Measurements from ENCODE around the gene SH3GLB1. TPM values are rescaled to one million over a fixed set of nuclear protein-coding genes. Genes with fewer than 3 reads are reported as not detected.

The SH3GLB1 gene
- total RNA-seq, 1 donor from 2014 or later: 107 TPM

DNA sequence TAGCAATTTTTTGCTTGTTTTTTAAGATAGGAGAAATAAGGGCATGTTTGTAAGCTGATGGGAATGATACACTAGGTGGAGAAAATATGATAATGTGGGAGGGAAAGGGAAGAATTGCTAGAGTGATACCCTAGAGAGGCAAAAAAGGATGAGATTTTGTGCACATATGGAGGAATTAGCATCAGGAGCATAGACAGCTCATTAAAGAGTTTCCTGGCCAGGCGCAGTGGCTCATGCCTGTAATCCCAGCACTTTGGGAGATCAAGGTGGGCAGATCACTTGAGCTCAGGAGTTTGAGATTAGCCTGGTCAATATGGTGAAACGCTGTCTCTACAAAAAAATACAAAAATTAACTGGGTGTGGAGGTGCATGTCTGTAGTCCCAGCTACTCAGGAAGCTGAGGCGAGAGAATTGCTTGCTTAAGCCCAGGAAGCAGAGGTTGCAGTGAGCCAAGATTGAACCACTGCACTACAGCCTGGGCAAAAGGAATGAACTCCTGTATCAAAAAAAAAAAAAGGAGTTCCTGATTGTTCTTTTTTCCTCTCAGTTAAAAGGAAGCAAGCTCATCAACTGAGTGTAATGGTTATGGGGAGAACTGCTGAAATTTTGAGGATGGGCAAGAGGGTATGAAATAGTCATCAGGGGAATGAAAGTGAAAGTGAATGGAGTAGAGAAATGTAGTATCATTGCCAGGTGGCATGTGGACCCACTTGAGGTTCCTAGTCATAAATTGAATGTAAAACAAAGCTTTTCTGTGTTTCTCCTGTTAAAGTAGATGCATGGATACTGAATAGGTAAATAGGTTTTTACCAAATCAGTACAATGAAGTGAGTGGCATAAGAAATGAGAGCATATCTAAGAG, 35.5 kb downstream of the SH3GLB1 start:
- no peak for DNase-seq

DNA sequence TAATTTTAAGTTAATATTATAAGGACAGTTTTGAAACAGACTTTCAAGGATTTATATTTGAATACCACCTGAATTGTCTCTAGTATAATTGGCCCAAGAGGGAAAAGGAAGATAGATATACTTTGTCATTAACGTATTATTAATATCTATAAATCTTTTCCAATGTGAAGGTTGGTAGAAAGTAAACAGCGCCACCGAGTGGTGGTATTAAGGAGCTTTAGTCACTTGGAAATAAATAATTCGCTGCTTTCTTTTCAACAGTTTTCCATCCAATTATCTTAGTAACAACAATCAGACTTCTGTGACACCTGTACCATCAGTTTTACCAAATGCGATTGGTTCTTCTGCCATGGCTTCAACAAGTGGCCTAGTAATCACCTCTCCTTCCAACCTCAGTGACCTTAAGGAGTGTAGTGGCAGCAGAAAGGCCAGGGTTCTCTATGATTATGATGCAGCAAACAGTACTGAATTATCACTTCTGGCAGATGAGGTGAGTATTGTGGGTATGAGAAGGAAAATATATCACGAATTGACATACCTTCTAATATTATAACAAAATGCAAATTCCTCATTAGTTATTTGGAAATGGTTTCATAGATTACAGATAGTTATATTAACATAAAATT, 37.7 kb downstream of the SH3GLB1 start:
- DNase-seq: no peak

DNA sequence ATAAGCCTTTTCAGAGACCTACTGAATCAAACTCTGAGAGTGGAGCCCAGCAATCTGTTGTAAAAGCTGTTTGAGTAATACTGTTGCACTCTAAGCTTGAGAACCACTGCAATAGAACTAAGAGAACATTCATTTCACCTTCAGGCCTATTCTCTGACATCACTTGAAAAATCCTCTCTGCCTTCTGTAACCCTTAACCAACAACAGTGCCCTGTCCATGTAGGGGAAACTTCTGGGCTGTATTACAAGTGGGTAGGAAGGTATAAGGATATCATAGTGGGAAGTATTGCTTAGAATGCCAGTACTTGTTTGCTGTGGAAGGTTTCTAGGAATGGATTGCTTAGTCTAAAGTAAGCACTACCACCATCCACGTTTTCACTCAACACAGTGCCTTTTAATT, 42.9 kb downstream of the SH3GLB1 start:
- no peak for DNase-seq

DNA sequence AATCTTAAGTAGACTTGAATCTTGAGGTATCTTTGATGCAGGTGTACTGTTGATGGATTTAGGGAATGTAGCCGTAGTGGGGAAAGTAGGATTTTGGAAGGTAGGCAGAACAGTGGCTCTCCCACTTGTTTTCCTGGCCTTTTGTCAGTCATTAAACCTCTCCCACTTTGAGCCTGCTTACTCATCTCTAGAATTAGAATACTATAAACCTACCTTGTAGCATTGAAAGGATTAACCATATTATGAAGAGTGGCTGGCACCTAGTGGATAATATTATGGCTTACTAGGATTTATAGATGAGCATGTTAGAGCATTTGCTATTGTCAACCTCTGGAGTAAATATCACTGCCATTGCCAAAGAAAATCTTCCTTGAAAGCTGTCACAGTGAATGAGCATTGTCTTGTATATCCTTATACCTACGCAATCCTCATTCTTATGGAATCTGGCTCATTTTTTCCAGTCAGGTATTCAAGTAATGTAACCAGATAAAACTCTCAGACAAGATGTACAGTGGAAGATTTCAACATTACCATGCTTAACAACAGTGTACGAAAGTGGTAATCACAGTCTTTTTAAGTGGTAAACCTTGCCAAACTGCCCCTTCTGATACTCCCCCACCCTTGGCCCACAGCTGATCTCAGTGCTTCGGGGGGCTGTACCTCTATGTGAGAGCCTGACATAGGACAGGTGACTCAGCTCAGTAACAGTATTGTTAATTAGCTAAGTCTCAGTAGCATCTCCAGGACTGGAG, 44.4 kb downstream of the SH3GLB1 start:
- DNase-seq: no peak

DNA sequence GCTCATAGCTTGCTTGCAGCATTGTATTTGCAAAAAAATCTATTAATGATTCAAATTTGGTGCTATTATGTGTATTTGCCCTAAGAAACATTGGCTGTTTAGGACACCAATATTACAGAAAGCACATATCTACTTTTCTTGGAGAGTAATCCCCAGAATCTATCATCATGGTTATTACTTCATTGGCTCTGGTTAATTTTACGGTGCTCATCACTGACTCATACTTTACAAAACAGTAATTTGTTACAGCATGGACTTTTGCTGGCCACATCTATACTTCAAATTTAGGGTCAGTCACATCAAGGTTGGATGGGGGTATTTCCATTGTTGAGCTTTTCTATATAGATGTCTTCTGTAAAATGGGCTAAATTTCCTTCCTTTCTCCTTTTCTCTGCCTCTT, 45.7 kb downstream of the SH3GLB1 start:
- DNase-seq: no peak

DNA sequence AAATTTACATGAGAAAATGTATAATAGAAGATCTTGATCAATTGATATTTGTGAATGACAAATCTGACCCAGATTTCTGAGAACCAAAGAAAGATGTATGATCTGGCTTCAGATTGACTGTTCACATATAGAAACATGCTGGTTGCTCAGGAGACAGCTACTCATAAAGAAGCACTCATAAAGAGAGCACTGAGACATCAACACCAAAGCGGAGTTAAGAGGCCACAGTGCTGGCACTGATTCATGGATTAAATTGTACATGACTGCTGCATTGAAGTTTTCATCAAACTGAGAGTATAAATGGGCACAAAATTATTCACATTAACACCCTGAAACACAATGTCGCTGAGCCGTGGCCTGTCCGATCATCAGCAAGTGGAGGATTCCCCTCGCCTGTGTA, 46.2 kb downstream of the SH3GLB1 start:
- no peak for DNase-seq

DNA sequence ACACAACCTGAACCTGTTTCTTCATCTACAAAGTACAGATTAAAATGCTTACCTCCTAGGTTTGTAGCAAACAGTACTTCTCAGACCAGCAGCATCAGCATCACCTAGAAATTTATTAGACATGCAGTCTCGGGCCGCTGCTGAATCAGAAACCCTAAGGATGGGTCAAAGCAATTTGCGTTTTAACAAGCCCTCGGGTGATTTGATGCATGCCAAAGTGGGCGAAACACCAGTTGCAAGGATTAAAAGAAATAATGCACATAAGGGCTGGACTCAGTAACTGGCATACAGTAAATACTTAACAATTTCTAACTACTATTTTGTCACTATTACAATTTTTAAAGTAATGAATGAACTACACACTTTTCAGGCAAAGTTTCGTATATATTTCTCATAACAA, 47.5 kb downstream of the SH3GLB1 start:
- DNase-seq: no peak

DNA sequence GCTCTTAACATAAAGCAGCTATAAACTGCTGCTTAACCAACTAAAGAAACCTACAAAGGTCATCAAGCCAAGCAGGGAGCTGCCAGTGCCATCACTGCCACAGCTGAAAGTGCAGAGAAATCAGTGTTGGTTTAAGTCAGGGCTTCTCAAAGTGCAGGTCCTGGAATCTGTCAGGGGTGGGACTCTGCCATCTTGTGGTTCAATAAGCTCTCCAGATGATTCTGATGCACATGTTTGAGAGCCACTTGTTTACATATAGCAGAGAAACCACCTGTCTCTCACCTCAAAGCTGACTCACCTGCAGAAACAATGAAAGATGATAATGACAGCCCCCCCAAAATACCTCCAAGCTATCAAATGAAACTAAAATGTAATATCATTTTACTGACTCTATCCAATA, 49.3 kb downstream of the SH3GLB1 start:
- DNase-seq: no peak

DNA sequence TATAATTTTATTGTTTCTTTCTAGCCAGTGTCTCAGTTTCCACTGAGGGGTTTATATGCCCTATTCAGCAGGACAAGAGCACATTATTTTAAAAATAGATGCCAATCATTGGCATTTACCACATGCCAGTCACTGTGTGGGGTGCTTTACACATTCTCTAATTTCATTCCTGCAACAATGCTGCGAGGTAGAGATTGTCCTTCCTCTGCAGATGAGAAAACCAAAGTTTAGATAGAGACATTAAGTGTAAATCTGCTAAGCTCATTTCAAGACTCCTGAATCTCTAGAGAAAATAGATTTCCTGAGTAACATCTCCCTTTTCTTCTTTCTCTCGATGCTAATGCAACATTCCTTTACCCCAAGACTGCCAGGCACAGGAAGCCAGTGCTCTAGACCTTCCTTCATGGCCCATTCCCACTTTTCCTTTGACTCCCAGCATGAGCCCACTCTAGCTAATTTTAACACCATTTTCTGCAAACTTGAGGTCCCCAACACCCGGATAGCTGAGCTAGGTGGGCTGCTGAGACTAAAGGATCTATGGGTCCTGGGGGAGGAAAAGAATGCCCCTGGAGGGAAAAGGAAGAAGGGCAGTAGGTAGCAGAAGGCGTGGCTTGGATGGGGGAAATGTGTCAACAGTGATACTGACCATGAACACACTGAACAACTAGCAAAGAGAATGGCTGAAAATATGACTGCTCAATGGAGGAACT, 50.0 kb downstream of the SH3GLB1 start:
- DNase-seq: no peak

DNA sequence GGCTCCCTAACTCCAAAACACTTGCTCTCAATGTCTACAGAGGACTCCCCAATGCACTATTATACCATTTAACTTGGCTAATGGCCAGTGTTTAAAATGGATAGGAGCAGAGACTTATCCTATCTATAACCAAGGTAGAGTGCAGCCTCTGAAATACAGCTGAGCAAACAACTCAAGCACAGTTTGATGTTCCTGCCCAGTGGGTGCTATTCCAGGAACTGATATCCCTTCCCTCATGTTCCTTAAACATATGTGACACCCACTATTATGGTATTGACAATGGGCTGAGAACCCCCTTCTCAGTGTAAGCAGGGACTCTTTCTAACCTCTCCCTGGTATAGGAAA, 51.7 kb downstream of the SH3GLB1 start:
- no peak for DNase-seq

DNA sequence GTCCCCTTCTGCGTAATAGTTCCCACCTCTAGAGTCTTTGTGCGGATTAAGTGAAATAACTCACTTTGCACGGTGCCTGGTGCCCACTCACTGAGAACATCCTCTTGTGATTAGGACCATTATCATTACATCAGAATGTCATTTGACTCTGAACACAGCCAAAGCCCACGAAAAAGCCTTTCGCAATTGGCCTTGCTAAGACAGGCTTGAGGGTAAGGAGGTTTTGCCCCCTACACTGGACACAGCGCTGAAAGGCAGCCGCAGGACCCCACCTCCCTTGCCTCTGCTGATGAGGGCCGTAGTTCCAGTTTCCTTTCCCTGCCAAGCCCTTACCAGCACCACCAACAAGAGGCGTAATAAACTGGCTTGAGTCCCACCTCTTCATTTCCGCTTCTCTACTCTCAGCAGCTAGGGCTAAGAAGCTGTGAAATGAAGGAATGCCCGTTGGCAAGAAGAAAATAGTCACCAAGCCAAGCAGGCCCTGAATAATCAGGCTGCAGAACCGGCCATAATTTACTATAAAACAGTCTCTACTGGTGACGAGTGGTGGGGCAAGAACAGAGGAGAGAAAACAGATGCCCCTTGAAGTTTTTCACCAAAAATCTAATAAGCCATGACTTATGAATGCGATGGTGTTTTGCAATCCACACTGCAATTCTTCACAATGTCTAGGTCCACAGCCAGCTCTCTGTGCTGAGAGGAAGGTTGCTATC, 53.1 kb downstream of the SH3GLB1 start:
- no peak for DNase-seq

DNA sequence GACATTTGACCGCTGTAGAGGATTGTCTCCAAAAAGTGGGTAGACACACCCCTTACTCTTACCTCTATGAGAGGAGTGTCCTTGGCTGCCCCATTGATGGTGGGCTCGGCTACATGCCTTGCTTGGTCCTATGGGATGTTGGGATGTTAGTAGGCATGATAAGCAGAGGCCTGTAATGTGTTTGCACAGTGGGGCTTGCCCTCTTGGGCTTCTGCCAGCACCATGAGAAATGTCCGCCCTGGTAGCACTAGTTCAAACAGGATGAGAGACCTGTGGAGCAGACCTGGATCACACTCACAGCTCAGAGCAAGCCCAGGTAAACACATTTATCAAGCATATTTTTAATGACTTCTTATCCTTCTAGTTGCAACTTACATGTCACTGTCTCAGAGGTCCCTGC, 54.2 kb downstream of the SH3GLB1 start:
- DNase-seq: no peak

DNA sequence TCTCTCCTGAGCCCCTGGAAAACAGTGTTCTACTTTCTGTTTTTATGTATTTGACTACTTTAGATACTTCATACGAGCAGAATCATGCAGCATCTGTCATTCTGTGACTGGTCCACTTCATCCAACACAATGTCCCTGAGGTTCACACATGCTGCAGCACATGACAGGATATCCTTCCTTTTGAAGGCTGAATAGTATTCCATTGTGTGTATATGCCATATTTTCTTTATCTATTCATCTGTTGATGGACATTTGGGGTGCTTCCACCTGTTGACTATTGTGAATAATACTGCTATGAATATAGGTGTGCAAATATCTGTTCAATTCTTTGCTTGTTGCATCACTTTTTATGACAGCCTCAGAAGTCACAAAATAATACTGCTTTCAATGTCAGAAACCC, 55.8 kb downstream of the SH3GLB1 start:
- DNase-seq: no peak

DNA sequence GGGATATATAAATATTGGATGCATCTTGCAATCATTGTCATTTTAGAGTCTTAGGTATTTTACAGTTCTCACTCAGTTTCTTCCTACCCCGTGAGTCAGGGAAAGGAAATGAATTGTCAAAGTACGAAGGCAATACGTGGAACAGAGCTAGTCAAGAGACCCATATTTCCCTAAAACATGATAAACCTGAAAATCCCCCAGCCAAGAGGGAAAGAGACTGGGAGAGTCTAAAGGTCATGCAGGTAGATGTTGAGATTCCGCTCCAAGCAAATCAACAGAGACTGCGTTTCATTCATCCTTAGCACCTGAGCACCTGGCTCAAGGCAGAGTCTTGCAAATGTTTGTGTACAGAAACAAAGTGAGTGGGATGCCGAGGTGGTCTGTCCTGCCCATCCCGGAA, 58.0 kb downstream of the SH3GLB1 start:
- DNase-seq: no peak

DNA sequence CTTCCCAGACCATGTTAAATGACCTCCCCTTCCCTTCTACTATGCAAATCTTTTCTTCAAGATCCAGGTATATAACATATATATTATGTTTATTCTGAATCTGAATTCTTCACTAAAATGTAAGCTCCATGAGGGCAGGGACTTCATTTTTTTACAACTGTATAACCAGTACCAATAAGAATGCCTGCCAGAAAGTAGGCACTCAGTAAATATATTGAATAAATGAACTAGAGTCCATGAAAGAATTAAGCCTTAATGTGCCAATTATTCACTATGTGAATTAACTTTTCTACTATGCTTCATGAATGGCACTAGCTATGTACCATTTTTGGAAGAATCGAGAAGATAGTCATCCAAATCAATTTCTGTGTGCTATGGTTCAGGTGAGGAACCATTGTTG, 60.1 kb downstream of the SH3GLB1 start:
- DNase-seq: no peak

DNA sequence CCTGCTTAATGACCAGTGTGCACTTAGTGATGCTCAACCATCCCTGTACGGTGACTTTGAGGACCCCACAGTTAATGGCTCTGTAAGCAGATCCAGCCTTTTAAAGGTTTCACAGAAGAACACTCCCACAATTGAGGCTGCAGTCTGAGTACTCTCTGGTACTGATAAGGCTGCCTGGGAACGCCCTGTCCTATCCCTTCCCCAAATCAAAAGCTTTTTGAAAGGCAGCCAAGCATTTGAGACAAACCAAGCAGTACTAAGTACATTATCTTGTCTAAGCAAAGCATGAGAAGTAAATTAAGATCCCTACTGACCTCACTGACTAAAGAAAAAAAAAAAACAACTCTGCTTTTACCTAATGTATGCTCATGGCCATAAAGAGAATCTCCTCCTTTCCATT, 60.7 kb downstream of the SH3GLB1 start:
- no peak for DNase-seq

DNA sequence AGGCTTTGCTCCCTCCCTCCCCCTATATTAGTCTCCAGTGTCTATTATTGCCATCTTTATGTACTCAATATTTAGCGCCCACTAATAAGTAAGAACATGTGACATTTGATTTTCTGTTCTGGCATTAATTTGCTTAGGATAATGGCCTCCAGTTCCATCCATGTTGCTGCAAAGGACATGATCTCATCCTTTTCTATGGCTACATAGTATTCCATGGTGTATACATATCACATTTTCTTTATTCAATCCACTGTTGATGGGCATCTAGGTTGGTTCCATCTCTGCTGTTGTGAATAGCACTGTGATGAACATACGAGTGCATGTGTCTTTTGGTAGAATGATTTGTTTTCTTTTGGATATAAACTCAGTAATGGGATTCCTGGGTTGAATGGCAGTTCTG, 61.3 kb downstream of the SH3GLB1 start:
- no peak for DNase-seq

DNA sequence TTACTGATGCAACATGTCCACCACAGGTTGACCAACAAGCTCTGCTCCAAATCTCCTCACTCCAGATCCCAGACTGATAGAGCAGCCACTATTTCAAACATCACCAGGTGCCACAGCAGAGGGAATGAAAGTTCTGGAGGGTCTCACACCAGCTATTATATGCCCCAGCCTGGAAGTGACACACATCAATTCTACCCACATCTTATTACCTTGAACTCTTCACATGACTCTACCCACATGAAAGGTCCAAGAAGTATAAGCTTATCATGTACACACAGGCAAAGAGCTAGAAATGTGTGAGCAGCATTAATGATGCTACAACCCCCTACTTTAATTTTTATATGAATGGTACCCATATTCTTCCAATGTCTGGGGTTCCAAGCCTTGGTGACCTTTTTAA, 64.2 kb downstream of the SH3GLB1 start:
- DNase-seq: no peak

DNA sequence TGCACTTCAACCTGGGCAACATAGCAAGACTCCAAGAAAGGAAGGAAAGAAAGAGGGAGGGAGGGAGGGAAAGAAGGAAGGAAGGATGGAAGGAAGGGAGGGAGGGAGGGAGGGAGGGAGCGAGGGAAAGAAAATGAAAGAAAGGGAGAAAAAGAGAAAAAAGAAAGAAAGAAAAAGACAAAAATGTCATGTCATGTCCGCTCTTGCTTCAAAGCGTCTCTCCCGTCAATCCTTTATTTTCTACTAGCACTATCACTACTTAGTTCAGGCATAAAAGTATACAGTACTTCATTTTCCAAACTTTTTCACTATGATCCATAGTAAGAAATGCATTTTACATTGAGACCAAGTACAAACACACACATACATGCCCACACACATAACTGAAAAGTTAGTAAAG, 64.7 kb downstream of the SH3GLB1 start:
- DNase-seq: no peak

DNA sequence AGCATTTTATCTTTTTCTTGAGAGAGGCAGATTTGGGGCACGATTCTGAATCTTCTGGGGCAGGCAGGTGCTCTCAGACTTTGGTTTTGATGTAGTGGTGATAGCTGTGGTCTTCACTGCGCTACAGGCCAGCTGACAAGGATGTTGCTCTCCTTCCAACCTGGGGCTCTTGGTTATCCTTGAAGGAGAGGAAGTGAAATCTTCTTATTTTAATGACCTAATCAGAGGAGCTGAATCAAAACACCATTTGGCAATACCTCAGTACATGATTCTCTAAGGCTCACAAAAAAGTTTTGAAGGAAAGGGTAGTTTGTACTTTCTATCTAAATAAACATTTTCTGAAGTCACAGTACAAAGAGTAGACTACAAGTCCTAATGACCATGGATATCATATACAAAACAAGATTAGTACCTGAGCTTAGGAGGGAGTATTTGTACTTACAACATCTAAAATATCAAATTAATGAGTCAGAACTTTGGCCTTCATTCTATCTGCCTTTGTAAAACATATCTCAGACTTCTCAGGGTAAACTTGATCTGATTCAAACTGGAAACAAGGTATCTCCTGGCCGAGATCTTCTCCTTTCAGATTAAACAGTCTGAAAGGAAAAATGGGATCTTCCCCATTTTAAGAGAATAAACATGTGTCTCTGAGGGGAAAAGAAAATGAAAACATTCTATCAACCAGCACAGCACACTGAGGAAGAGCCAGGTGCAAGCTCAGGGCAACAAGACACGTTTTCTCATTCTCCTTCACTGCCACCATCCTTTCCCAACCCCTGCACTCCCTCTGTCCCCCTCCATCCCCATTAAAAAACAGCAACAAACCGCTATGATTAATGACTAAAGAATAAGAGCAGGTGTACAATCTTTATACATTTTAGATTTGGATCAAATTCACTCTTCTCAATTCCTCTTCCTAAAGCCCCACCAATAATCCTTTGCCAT, 69.2 kb downstream of the SH3GLB1 start:
- no peak for DNase-seq
